GM12874 (cell line): ENCODE data around the gene NUDT12.

Source experiments
- CTCF ChIP-seq: IDR thresholded peaks from 2 replicates; pipeline ENCODE4 v1.5.1; 2011; ENCODE audit warnings: low read depth, mild to moderate bottlenecking, control low read depth, low read length, moderate library complexity; ENCODE audit not compliant: insufficient read depth

The NUDT12 gene

GRCh38 chr5:103541569-103541968 is 21.0 kb downstream of the NUDT12 start:
- TF ChIP-seq CTCF: no peak

- no peak for TF ChIP-seq CTCF
Measured at GRCh38 chr5:103541114-103541513, 21.5 kb downstream of the NUDT12 start.

- no peak for TF ChIP-seq CTCF
Measured at GRCh38 chr5:103539376-103540330, 22.9 kb downstream of the NUDT12 start.

- TF ChIP-seq CTCF: no peak
Measured at GRCh38 chr5:103532086-103532734, 30.4 kb downstream of the NUDT12 start.

GRCh38 chr5:103526164-103526915 is 36.2 kb downstream of the NUDT12 start:
- TF ChIP-seq CTCF: no peak

GRCh38 chr5:103525361-103525760 is 37.2 kb downstream of the NUDT12 start:
- TF ChIP-seq CTCF: no peak

GRCh38 chr5:103523319-103523718 is 39.3 kb downstream of the NUDT12 start:
- no peak for TF ChIP-seq CTCF
